Ishikawa (cell line): Measurements from ENCODE around the gene MROH8.

Experiments used
- CEBPB ChIP-seq: IDR thresholded peaks from 2 replicates; pipeline ENCODE4 v1.6.1; 2012
- CREB1 ChIP-seq: IDR thresholded peaks from 2 replicates; pipeline ENCODE4 v1.6.1; 2012; ENCODE audit warnings: low read depth
- EGR1 ChIP-seq: IDR thresholded peaks from 2 replicates; pipeline ENCODE4 v1.6.1; 2012
- EP300 ChIP-seq: IDR thresholded peaks from 2 replicates; pipeline ENCODE4 v1.6.1; 2012; ENCODE audit warnings: borderline replicate concordance
- FOXM1 ChIP-seq: IDR thresholded peaks from 2 replicates; pipeline ENCODE4 v1.6.1; 2012; ENCODE audit warnings: low read depth, borderline replicate concordance
- NFIC ChIP-seq: IDR thresholded peaks from 2 replicates; pipeline ENCODE4 v1.6.1; 2012
- RAD21 ChIP-seq: IDR thresholded peaks from 2 replicates; pipeline ENCODE4 v1.6.1; 2012; ENCODE audit warnings: low read depth
- REST ChIP-seq: IDR thresholded peaks from 2 replicates; pipeline ENCODE4 v1.6.1; 2012; ENCODE audit warnings: low read depth, mild to moderate bottlenecking
- TAF1 ChIP-seq: IDR thresholded peaks from 2 replicates; pipeline ENCODE4 v1.6.1; 2012; ENCODE audit warnings: low read depth, mild to moderate bottlenecking
- TCF12 ChIP-seq: IDR thresholded peaks from 2 replicates; pipeline ENCODE4 v1.6.1; 2012; ENCODE audit warnings: low read depth
- TEAD4 ChIP-seq: IDR thresholded peaks from 2 replicates; pipeline ENCODE4 v1.6.1; 2012
- USF1 ChIP-seq: IDR thresholded peaks from 2 replicates; pipeline ENCODE4 v1.6.1; 2012
- YY1 ChIP-seq: IDR thresholded peaks from 2 replicates; pipeline ENCODE4 v1.6.1; 2012; ENCODE audit warnings: low read depth
- ZBTB7A ChIP-seq: IDR thresholded peaks from 2 replicates; pipeline ENCODE4 v1.6.1; 2012; ENCODE audit warnings: low read depth
- TF ChIP-seq, protein P1 (sequence below): IDR thresholded peaks from 2 replicates; pipeline ENCODE4 v1.6.1; 2012

Gene MROH8

DNA sequence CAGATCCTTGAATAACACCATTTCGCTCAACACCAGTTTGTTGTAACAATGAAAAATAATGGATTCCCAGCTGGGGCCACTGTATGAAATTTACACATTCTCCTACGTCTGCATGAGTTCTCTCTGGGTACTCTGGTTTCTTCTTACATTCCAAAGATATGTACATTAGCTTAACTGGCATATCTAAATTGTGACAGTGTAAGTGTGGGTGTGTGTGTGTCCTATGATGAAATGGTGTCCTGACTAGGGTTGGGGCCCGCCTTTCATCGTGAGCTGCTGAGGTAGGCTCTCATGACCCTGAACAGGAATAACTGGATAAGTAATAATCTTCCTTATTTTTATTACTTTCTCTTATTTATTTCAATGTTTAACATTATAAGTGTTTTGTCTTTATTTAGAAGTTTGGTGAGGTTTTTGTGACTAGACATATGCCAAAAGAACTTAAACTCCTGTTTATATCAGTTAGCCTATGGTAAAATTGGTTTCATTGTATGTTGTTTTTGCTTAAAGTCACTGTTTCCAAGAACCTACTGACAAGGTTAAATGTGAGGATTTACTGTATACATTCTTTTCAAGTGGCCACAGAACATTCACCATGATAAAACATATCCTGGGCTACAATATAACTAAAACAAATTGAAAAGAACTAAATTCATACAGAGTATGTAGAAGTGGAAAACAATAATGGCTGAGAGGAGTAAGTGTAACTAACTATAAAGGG is 126.0 kb downstream of the MROH8 start:
- TF ChIP-seq REST, result no peak
- TF ChIP-seq TEAD4, result no peak
- no peak for TF ChIP-seq TCF12
- TF ChIP-seq NFIC, result no peak
- no peak for TF ChIP-seq RAD21
- TF ChIP-seq EGR1, result no peak
- no peak for TF ChIP-seq YY1
- no peak for TF ChIP-seq TAF1
- TF ChIP-seq USF1, result no peak
- no peak for TF ChIP-seq CREB1
- TF ChIP-seq, protein P1, sequence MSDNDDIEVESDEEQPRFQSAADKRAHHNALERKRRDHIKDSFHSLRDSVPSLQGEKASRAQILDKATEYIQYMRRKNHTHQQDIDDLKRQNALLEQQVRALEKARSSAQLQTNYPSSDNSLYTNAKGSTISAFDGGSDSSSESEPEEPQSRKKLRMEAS, result no peak
- TF ChIP-seq EP300, result no peak
- TF ChIP-seq ZBTB7A, result no peak
- TF ChIP-seq FOXM1, result no peak
- TF ChIP-seq CEBPB, result no peak
